Skeletal muscle cell (primary cell): ENCODE results near the gene ACTL7B.

Experiments used
- DNase-seq: peaks from one replicate; pipeline ENCODE4 v3.0.0-alpha.2; 2010; ENCODE audit warnings: low read depth
- H3K4me3 ChIP-seq: 2 replicates; pipeline ENCODE4 v1.5.1; 2011; ENCODE audit warnings: low read depth, mild to moderate bottlenecking, control low read depth, low read length, moderate library complexity

The ACTL7B gene

DNA sequence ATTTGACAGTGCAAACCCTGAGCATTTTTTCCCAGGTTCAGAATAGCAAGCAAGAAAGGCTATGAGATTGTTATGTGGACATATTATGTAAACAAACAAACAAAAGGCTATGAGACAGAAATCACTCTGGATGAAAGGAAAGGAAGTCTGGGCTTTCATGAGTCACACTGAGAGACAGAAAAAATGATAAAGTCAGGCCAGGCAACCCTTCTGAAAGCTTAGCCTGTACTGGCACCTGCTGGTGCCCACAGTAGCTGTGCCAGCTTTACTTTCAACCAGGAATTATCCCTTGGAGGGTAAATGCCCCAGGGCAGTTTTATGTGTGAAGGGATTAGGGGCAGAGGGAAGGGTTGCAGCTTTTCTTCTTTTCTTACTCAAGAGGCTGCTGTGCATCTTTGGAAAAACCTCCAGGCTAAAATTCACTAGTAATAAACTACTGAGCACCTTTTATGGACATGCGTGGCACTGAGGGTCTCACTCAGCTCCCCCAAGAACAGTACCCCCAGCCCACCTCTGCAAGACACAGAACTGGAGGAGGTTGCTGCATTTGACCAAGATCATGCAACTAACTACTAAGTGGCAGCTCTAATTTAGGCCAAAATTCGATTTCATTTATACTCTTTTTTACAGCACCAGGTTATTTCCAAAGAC is 41.7 kb downstream of the ACTL7B start:
- no peak overlapping the region for H3K4me3 ChIP-seq
- no peak for DNase-seq

- DNase-seq: no peak
- no peak overlapping the region for H3K4me3 ChIP-seq
Measured at GRCh38 chr9:108812396-108813025, 43.3 kb downstream of the ACTL7B start.

GRCh38 chr9:108811944-108812343 is 43.8 kb downstream of the ACTL7B start:
- DNase-seq: no peak
- no peak overlapping the region for H3K4me3 ChIP-seq

GRCh38 chr9:108809269-108809668 is 46.5 kb downstream of the ACTL7B start:
- no peak overlapping the region for H3K4me3 ChIP-seq
- DNase-seq: no peak
